GM12878 (cell line): ENCODE results near the gene LARGE1. TPM values are rescaled to one million over a fixed set of nuclear protein-coding genes. Genes with fewer than 3 reads are reported as not detected.

Experiments
- ATF2 ChIP-seq: IDR thresholded peaks from 2 replicates; pipeline ENCODE4 v1.6.1; 2012; ENCODE audit warnings: low read length, inconsistent platforms
- CHD2 ChIP-seq: IDR thresholded peaks from 2 replicates; pipeline ENCODE4 v1.6.1; 2011; ENCODE audit warnings: low read depth, low read length, improper control_type of control experiment, borderline replicate concordance
- E2F4 ChIP-seq: IDR thresholded peaks from 2 replicates; pipeline ENCODE4 v1.6.1; 2012; ENCODE audit warnings: low read depth, low read length, improper control_type of control experiment
- E4F1 ChIP-seq: fragments of 450-650 bp; IDR thresholded peaks from 2 replicates; pipeline ENCODE4 v1.6.1; 2018; ENCODE audit warnings: borderline replicate concordance, mild to moderate bottlenecking; ENCODE audit not compliant: partially characterized antibody
- IRF5 ChIP-seq: fragments of 450-650 bp; IDR thresholded peaks from 2 replicates; pipeline ENCODE4 v1.6.1; 2017; ENCODE audit warnings: borderline replicate concordance
- MEF2A ChIP-seq: IDR thresholded peaks from 2 replicates; pipeline ENCODE4 v1.6.1; 2011; ENCODE audit warnings: low read depth, mild to moderate bottlenecking, low read length, moderate library complexity; ENCODE audit not compliant: insufficient read depth
- MEF2B ChIP-seq: fragments of 450-650 bp; IDR thresholded peaks from 2 replicates; pipeline ENCODE4 v1.6.1; 2018; ENCODE audit warnings: mild to moderate bottlenecking, moderate library complexity; ENCODE audit not compliant: partially characterized antibody, poor library complexity, severe bottlenecking
- NBN ChIP-seq: fragments of 450-650 bp; IDR thresholded peaks from 2 replicates; pipeline ENCODE4 v1.6.1; 2016
- NFIC ChIP-seq: IDR thresholded peaks from 2 replicates; pipeline ENCODE4 v1.6.1; 2012; ENCODE audit warnings: low read depth, mild to moderate bottlenecking, inconsistent platforms, low read length, moderate library complexity
- POLR2AphosphoS5 ChIP-seq: IDR thresholded peaks from 2 replicates; pipeline ENCODE4 v1.6.1; 2011; ENCODE audit warnings: mild to moderate bottlenecking, low read length, inconsistent platforms
- RAD51 ChIP-seq: fragments of 450-650 bp; IDR thresholded peaks from 2 replicates; pipeline ENCODE4 v1.6.1; 2016; ENCODE audit warnings: moderate library complexity, mild to moderate bottlenecking, inconsistent platforms
- RBBP5 ChIP-seq: fragments of 200-600 bp; sonication (generic); conservative IDR thresholded peaks from 2 replicates; pipeline ENCODE4 v1.6.1; 2016
- RELA ChIP-seq: fragments of 450-650 bp; IDR thresholded peaks from 2 replicates; pipeline ENCODE4 v1.8.0; 2014; ENCODE audit warnings: borderline replicate concordance; ENCODE audit not compliant: partially characterized antibody
- RELB ChIP-seq: fragments of 450-650 bp; IDR thresholded peaks from 2 replicates; pipeline ENCODE4 v1.6.1; 2017; ENCODE audit warnings: low read depth, mild to moderate bottlenecking, moderate library complexity
- RUNX3 ChIP-seq: IDR thresholded peaks from 2 replicates; pipeline ENCODE4 v1.6.1; 2012; ENCODE audit warnings: low read length, inconsistent platforms
- SIN3A ChIP-seq: IDR thresholded peaks from 2 replicates; pipeline ENCODE4 v1.6.1; 2012; ENCODE audit warnings: low read depth, low read length, improper control_type of control experiment
- TCF3 ChIP-seq: IDR thresholded peaks from 2 replicates; pipeline ENCODE4 v1.6.1; 2012; ENCODE audit warnings: low read depth, mild to moderate bottlenecking, low read length, borderline replicate concordance; ENCODE audit not compliant: insufficient read depth
- ZBTB11 ChIP-seq: fragments of 450-650 bp; formaldehyde crosslinking; IDR thresholded peaks from 2 replicates; pipeline ENCODE4 v1.5.0; 2022; ENCODE audit warnings: mild to moderate bottlenecking, missing genetic modification characterization
- ZSCAN29 ChIP-seq: fragments of 450-650 bp; IDR thresholded peaks from 2 replicates; pipeline ENCODE4 v1.6.1; 2017; ENCODE audit warnings: mild to moderate bottlenecking, moderate library complexity
- polyA plus RNA-seq, 11 experiments: library from polyadenylated mRNA; depleted of rRNA in 4 of 11; unstranded in 6 of 11; stranded (reverse) in 5 of 11; fragments of >200 nt; fragmentation: Nextera tagmentation in 4 of 11; fragmentation: Illumina TruSeq in 1 of 11; extraction: Ambion mirVana in 4 of 11; extraction: Trizol in 1 of 11; gene quantifications; 1 replicate in 1 of 11; 2 replicates in 10 of 11; pipeline versions ENCODE4 v1.2.1 to v1.2.3, GENCODE V29; 2011 to 2016; ENCODE audit warnings: inconsistent platforms in 2 of 11, missing spikeins in 2 of 11, low read depth in 1 of 11
- total RNA-seq, 4 experiments: library from RNA; depleted of rRNA in 3 of 4; stranded (reverse); fragments of >200 nt in 3 of 4; fragmentation: Illumina TruSeq in 1 of 4; extraction: Trizol in 1 of 4; gene quantifications; 2 replicates each; pipeline versions ENCODE4 v1.2.1 to v1.2.3, GENCODE V29; 2013 to 2021

The LARGE1 gene
- total and polyA plus RNA-seq, 10 of the 15 experiments (the other 5 are each of a cell fraction or from before 2014, with no cell fraction given), result 3.2 to 41.4 (median 17.3) TPM

GRCh38 chr22:33891992-33892391, 28.3 kb downstream of the LARGE1 start (continued):
- TF ChIP-seq E2F4 (no peak), MEF2A (no peak), NBN (no peak), POLR2AphosphoS5 (no peak), IRF5 (no peak), E4F1 (no peak), RELB (no peak), RELA (no peak), NFIC (peak; percentile 71; the same call in 1 of the 2 replicates), SIN3A (no peak), ZBTB11 (no peak), ATF2 (0 out of 2 replicates have a peak, but pooled peaks have one; percentile 16), RAD51 (no peak), RBBP5 (no peak), MEF2B (no peak), ZSCAN29 (no peak), CHD2 (no peak), RUNX3 (peak; percentile 87), TCF3 (0 out of 2 replicates have a peak, but pooled peaks have one; percentile 33)
